Measurements from ENCODE around the gene GULP1.

The GULP1 gene

GRCh38 chr2:188326669-188327301 is 35.1 kb downstream of the GULP1 start:
- DNase-seq = no peak

GRCh38 chr2:188327518-188328213 is 36.0 kb downstream of the GULP1 start:
- DNase-seq = no peak

DNA sequence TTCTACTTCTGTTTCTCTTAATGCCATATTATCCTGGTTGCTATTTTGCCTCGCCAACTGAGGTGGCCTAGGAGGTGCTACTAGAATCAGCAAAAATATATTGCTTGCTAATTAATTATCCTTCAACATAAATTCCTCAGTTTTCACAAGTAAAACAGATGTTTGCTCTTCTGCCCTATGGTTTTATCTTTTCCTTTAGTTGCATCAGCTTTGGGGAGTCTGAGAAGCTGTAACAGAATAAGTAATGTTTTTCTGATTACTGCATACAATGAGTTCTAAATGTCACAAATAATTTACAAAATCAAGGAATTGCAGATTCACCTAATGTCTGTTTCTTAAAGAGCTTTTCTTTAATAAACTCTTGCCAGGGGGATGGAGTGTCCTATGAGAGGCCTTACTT is 36.7 kb downstream of the GULP1 start:
- DNase-seq = no peak

DNA sequence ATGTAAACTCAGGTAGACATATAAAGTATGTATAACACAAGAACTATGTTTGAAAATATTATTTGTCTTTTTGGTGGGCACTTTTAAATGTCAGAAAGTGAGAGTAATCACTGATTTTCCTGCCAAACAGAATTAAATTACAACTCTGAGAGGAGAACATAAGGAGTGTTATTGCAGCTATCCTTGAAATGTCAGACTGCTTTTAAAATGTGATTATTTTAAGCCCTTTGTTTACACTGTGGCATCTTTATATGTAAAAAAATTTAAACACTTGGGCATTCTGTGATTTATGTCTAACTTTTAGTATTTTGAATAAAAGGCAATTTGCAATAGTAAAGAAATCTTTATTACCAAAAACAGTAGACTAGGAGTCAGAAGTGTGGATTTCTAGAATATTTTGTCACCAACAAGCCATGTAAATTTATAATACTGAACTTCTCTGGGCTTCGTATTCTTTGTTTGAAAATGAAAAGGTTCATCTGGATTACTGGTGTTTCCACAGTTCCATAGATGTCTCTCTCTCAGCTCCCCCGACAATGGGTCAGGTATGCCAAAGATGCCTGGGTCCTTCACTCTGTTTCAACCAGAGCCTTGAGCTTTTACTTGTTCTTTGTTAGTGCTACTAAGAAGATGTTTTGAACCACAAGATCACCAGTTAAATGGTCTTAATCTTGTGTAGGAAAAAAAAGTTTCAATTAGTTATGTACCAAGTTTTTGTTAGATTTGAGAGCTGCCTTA is 38.8 kb downstream of the GULP1 start:
- DNase-seq = no peak

GRCh38 chr2:188332619-188333018 is 40.9 kb downstream of the GULP1 start:
- no peak for DNase-seq

DNA sequence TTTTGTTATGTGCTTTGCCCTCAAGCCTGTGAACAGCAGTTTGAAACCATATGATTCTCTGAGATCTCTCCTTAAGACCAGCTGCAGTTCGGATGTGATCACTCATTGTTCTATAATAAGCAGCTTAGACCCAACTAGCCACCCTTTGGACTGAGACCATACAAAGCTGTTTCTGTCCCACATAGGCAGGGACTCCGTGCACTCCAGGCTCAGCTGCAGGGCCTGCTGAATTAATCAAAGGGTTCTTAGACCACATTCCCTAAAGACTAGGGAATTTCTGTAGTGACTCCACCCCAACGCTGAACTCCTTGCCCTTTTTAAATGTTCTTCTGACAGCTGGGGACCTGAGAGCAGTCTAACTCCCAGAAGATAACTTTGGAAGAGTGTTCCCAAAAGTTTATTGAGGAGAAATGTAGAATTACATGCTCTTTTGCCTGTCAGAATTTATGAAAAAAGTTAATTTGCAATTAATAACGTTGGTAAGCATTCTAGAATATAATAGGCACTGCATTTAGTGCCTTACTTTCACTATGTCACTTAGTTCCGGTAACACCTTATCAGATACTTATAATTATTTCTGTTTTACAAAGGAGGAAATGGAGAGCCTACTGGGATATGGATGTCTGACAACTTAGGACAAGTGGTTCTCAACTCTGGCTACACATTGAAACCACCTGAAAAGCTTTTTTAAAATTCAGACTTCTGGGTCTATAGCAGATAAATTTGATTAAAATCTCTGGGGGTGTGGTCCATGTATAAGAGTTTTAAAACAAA is 42.3 kb downstream of the GULP1 start:
- no peak for DNase-seq

DNA sequence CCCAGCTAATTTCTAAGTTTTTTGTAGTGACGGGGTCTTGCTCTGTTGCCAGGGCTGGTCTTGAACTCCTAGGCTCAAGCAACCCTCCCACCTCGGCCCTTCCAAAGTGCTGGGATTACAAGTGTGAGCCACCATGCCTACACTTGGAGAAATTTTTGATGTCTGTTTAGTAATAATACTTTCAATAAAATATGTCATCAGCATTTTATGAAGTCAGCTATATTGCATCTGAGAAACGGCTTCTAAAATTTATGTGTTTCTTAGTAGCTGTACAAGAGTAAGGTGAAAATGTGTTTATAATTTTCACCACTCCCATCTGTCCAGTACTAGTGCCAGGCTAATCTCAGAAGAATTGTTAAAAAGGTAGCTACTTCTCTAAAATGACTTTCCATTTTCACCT is 46.8 kb downstream of the GULP1 start:
- DNase-seq = no peak

- no peak for DNase-seq
Observed at GRCh38 chr2:188340257-188340656, 48.6 kb downstream of the GULP1 start.

DNA sequence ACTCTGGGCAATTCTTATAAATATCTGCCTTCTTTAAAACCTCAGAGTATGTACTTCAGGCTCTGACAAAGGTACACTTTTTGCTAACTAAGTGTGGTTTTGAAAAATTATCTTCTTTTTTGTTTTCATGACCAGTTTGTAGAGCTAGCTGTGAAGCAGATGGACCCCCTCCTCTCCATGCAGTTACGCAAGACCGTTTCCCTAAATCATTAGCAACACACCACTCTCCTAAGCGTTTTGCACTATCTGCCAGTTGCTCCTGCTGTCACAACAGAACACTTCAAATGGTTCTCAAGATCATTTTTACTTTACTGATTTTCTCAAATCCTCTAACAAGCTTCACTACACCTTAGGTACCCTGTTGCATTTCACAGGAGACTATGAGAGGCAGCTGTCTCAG is 53.3 kb downstream of the GULP1 start:
- DNase-seq = no peak

DNA sequence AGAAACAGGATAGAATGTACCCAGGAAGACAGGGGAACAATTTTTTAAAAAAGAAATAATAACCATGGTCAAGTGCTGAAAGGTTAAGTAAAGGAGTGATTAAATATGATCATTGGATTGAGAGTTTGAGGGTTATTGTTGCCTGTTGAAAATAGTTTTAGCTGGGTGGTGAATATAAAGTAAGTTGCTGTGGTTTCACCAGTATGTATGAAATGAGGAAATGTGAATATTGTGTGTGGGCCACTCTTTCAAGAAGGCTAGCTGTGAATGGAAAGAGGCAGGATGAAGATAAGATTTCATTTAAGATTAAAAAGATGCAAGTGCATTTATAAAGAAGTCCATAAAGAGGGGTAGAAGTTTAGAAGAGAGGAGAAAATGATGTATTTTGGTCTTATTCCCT is 53.8 kb downstream of the GULP1 start:
- DNase-seq = no peak

DNA sequence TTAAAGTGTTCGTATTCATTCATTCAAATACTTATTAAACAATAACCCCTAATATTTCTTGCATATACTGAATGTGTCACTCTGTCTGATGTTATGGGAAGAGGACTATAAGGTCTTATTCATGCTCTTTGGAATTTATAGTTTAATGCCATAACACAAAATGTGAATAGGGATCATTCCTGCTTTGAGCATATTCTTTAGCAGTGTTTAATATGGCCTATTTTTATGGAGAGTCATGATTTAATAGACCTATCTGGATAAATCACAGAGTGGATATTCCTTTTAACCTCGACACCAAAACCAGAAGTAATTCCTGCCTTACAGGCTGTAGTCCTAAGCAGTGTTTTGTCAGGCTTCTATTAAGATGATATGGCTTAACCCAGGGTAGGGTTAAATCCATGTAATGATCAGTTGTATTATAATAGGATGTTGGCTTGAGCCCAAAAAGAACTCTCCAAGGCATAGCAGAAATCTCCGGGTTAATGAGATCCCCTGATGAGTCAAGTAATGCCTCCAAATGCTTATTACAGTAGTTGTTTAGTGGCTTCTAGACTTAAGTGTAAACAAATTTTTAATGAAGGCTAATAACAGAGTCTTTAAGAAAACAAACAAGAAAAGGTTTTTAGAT is 54.3 kb downstream of the GULP1 start:
- no peak for DNase-seq

GRCh38 chr2:188349019-188349418 is 57.3 kb downstream of the GULP1 start:
- no peak for DNase-seq

DNA sequence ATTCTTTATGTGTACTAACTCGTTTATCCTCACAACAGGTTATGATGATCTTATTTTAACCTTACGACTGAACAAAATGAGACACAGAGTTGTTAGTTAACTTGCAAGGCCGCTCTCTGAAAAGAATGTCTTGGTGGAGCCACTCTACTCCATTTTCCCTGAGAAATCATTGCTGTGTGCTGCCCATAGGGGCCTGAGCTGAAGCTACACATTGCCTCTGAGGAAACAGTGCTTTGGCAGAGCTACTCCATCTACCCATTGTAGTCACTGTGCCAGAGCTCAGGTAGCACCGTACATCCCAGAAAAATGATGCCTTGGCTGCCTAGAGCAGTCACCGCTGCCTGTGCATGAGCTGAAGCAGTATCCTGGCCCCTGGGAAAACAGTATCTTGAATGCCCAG is 61.6 kb downstream of the GULP1 start:
- DNase-seq = no peak

GRCh38 chr2:188360485-188361263 is 69.0 kb downstream of the GULP1 start:
- DNase-seq = no peak

- DNase-seq = no peak
Observed at GRCh38 chr2:188364033-188364630, 72.5 kb downstream of the GULP1 start.

DNA sequence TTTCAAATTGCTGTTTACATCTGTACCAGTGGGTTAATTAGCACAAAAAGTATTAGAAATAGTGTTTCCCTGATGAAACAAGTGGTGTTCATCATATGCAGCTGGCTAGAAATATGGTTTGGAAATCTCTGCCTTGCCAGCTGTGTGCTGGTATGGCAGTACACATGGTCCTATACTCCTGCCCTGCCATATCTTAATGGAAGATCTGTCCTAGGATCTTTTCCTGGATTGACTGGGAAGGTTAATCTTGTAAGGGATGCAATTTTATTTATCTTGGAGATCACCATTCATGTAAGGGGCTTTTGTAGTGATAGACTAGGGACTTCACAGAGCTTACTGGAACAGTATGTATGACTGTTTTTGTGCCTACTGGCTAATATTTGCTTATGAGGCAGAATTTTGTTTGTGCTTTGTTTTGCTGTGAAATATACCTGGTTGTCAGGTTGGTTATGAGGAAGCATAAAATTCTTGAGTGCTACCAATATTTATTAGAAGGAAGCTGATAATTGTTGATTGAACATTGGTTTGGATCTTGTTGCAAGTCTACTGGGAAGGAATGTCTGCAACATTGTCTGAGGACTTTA is 73.5 kb downstream of the GULP1 start:
- DNase-seq = no peak

GRCh38 chr2:188367164-188367563 is 75.5 kb downstream of the GULP1 start:
- no peak for DNase-seq

DNA sequence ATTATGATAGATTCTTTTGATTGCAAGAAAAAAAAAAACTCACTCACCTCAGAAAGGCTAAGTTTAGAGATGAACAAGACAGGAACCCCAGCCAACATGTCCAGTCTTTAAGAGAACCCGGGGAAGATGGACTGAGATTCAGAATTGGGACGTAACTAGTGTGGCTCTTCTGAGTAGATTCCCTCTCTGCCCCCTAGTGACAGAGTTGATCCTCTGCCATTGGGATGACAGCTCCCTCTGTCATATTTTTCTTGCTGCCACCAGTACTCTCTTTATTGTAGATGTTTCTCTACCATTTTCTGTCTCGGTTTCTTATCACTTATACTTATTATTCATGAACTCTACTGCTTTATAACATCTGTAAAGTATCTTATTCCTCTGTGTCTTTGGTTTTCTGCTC is 77.7 kb downstream of the GULP1 start:
- DNase-seq = no peak

GRCh38 chr2:188378371-188378950 is 86.8 kb downstream of the GULP1 start:
- DNase-seq = no peak

- DNase-seq = no peak
Observed at GRCh38 chr2:188379748-188380147, 88.1 kb downstream of the GULP1 start.

- DNase-seq = no peak
Observed at GRCh38 chr2:188380280-188380679, 88.6 kb downstream of the GULP1 start.

All from stimulated activated CD4-positive, alpha-beta T cell treated with anti-CD3 and anti-CD28 coated beads, Interleukin-2, amount 100 ng/mL, for 48 hours (primary cell).